Stimulated activated CD4-positive, alpha-beta T cell treated with anti-CD3 and anti-CD28 coated beads, TNF-alpha, amount 100 ng/mL, for 4 hours (primary cell): Measurements from ENCODE around the gene FARS2.

Experiments used
- DNase-seq, 3 experiments: peaks; one replicate each; pipeline ENCODE4 v3.0.0-alpha.2; 2020; ENCODE audit warnings: low read depth in 3 of 3

The FARS2 gene

DNA sequence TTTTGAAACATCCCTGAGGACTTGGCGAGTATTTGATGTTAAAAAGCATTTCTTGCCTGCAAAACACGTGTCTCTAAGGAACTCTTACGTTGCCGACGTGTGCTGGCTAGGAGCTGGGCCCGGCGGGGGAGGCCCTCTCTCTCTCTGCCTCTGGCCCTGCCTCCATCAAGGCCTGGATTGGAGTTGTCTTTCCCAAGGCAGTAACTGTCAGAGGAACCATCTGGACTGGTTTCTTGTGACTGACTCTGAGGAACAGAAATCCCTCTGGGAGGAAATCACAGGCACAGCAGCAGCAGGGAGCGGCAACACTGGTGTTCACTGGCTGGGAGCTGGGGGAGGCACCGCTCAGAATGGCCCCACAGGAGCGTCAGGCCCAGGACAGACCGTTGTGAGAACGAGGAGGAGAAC, 501.3 kb downstream of the FARS2 start:
- no peak for DNase-seq

DNA sequence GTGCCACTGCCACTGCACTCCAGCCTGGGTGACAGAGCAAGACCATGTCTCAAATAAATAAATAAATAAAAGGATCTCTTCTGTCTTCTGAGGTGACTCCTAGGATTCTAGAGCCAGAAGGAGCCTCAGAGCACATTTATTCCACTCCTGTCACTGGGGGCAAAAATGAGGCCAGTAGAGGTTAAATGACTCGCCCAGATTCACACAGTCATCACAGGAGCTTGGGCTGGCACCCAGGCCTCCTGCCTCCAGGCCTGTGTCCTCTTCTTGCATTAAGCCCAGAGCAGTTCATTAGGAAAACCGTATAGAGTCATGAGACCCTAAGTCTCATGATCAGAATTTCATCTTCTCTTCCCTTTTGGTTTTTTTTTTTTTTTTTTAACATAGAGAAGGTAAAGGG, 502.1 kb downstream of the FARS2 start:
- DNase-seq = no peak

DNA sequence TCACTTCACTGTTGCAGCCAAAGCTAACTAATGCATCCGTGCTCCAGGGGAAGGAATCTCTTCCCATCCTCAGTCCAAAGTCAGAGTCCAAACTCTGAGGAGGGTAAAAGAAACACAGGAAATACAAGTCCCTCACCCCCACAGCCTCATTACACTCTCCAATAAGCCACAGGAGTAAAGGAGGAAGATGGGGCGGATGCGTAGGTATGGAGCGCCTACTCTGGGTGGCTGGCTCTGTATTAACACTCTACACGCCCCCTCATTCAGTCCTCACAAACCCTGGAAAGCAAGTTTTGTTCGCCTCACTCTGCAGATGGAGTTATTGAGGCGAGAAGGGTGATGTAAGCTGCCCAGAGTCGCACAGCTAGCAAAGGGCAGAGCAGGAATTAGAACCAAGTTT, 502.6 kb downstream of the FARS2 start:
- no peak for DNase-seq

DNA sequence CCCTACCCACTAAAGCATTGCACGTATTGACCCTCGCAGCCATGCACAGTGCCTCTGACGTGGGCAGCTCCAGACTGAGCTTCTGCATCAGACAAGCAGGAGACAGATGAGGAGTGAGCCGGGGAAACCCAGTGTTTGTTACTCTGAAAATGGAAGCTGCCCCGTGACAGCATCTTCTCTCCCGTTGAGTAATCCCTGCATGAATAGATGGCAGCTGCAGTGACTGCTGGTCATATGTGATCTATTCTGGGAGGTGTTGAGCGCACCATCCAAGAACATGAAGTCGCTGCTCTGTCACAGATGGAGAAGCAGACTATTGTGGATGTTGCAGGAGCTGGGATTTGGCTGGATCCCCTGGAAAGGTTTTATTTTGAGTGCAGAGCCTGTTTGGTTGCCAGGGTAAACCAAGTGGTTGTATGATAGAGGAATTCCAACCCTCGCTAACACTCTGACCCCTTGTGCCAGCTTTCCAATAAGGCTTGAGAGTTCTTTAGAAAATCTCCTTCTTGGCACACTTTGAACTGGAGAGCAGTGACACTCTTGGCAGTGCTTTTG, 503.2 kb downstream of the FARS2 start:
- DNase-seq = no peak

DNA sequence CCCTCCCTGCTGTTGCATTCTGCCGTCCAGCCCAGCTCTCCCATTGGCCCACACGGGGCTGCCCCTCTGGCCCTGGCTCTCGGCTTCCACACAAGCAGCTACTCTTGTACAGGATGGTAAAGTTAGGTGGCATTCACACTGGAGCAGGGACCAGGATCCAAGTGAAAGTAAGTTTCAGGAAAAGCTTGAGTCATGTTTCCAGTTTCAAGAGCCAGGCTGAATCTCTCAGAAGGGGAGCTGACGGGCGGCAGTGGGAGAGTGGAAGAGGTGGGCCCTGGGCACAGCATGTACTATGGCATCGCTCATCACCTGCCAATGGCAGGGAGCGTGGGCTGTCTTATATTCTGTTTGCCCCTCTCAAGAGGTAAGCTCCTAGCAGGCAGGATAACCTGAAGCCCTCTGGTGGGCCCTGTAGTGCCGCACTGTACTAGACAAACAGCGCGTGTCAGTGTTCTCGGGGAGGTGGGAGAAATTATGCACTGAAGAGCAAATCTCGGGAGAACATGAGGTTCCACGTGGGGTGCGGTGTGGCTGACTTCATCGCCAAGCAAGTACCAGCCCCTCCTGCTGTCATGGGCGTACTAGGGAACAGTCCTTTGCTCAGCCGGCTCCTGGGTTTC, 503.9 kb downstream of the FARS2 start:
- DNase-seq = no peak

DNA sequence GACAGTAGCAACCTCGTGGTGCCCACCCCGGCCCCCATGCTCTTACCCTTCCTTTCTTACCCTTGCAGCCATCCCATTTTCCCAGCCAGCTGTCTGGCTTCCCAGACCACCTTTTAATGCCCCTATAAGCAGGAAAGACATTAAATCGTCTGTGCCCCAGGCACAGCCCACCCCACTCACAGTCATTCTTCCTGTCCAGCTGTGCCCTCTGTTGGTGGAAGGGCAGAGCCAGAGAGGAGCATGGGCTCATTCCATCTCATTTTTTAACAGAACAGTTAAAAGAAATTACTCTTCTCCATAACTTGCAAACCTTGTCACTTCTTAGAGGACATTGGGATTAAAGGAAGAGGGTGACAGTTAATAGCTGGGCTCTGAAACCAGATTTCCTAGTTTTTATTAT, 504.9 kb downstream of the FARS2 start:
- no peak for DNase-seq

DNA sequence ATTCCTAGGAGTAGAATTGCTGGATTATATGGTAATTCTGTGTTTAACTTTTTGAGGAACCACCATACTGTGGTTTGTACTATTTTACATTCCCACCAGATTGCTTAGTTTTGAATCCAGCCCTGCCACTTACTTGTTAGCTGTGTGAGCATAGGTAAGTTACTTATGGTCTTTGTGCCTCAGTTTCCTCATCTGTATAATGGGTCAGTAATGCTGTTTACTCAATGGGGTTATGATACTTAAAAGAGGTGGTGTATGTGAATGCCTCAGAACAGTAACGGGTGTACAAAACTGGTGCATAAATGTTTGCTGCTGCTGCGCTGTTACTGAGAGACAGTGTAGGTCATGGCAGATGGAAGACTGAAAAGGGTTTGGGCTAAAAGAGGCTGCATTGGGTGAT, 506.2 kb downstream of the FARS2 start:
- no peak for DNase-seq

DNA sequence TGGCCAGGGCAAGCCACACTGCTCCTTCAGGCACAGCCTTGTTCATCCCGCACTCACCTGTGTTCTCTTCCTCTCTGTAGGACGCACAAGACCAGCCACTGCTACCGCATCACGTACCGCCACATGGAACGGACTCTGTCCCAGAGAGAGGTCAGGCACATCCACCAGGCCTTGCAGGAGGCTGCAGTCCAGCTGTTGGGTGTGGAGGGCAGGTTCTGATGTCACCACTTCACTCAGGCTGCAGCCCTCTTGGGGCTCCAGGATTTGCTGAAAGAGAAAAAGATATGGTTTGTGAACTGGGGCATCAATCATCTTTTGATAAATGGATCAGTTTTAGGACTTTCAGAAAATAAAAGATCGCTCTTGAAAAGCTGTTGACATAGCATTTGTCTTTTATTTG, 509.9 kb downstream of the FARS2 start:
- no peak for DNase-seq

DNA sequence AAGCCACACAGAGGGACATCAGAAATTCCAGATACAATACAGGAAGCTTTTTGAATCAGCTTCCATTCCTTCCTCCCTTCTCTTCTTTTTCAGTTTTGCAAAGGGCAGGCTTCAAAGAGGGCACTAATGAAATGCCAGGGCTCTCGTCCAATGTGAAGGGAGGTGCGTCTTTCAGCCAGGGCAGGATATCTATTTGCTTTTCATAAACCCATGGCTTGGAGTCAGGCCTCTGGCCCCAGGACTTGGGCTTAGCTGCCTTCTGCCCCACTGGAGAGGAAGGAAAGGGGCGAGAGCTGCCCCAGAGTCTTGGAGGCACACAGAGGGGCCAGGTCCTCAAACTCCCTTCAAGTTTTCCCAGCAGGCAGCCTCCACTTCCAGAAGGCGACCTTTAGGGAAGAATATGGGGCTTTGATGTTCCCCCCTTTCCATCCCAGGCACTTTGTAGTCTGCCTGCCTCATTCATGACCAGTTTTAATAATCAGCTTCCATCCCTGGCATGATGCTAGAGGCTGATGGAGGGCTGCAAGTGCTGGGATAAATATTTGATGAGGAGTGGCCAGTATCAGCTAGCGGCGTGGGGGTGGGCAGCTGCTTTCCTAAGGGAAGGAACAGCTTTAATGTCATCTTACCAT, 510.6 kb downstream of the FARS2 start:
- DNase-seq = no peak

DNA sequence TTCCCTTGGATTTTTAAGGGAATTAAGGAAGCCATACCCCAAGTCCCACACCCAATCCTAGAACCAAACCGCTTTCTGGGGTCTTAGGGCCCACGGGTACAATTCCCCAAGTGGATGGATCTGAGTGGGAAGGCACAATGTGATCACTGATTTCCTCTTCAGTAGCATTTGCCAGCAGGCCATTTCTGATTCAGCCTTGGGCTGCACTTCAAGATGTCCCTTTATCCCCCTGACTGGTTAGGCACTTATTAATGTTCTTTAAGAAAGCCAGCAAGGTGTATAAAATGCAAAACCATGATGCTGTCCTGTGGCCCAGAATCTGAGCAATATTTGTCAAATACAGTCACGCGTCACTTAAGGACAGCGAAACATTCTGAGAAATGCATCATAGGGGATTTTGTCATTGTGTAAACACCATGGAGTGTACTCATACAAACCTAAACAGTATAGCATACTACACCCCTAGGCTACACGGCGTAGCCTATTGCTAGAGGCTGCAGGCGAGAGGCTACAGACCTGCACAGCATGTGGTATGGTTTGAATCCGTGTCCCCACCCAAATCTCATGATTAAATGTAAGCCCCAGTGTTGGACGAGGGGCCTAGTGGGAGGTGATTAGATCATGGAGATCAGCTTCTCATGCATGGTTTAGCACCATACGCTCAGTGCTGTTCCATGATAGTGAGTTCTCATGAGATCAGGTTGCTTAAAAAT, 511.3 kb downstream of the FARS2 start:
- DNase-seq = no peak

DNA sequence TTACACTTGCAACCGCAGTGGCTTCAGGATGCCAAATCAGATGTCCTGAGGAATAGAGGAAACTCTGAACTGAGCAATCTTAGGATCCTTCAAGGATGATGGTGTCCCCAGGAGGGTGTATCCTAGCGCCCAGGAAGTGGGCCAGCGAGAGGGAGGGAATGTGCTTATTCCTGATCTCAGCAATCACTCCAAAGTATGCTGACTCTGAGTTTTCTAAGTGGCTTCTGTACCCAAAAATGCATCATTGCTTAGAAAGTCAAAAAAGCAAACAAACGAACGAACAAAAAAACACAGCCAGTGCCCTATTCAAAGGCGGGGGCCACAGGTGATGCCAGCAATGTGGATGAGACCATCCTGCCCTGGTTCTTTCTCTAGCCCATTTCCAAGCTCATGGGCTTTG, 514.8 kb downstream of the FARS2 start:
- no peak for DNase-seq

DNA sequence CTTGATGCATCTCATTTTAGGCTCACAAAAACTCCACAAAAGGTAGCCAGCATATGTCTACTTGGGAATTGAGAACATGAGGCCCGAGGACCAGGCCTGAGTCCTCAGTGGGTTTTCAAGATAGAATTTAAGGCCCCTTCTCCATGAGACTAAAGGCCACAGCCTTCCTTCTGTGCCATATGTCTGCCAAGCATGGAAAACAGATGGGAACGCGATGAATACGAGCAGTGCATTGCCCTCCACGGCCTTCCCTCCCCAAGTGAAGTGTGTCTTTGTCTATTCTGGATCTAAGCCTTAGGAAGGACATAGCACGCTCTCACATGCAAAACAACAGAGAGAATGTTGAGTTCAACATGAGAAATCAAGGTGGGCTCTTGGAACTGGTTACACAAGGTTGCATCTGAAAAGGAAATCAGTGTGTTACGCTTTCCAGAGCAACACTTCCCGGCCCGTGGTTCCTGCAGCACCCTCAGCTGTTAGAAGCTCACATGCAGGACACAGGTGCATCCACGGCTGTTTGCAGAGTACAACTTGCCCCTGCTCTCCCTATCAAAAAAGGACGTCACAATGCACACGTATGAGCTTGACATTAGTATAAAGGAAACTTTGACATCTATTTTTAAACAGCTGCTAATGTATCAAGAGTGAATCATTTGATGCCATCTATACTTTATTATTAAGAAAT, 515.5 kb downstream of the FARS2 start:
- no peak for DNase-seq

DNA sequence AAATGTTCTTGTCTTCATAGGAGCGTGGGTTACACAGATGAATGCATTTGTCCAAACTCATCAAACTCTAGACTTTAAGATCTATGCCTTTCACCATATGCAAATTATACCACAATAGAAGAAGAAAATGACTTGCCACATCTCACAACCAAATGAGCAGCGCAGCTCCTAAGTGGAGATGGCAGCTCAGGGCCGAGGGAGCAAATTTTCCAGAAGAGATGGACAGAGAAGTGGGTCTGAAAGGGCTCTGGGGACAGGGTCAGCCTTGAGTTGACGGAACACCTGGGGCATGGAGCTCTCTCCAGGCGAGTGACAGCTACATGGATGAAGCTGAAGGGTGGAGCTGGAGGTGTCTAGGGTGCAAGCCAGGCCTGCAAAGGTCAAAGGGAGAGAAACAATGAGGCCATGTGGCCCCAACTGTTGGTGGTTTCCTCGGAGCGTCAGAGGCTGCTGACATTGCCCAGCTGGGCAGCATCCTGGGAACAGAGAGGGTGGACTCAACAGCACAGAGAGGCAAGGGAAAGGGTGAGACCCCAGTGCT, 517.1 kb downstream of the FARS2 start:
- DNase-seq = no peak

DNA sequence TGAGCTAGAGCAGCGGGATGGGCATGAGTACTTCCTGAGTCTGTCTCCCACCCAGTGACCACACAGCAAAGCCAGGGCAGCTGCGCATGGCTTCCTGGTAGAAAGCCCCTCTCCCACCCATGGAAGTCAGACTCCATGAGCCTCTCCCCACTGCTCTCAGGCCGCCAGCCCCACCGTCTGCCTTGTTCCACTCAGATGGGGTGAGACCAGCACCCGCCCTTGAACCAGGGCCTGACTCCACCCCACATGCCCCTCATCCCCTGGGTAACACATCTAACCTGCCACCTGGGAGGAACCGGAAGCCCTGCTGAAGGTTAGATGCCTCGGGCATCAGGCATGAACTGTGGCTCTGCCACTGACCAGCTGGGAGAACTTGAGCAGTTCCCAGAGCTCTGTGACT, 517.6 kb downstream of the FARS2 start:
- DNase-seq = no peak

DNA sequence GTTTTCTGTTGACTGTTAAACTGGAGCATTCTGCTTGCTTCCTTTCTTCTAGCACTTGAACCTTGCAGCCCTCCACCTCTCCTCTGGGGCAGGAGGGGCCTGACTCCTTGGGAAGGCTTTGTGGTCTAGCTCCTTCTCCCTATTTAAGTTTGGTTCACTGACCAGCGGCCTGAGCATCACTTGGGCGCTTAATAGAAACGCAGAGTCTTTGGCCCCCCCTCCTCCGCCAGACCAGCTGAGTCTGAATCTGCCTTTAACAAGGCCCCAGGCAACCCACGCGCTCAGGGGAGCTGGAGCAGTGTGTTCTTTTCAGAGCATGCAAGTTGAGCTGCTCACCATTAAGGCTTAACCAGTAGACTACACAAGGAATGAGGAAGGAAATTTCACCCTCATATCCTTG, 519.7 kb downstream of the FARS2 start:
- no peak for DNase-seq

DNA sequence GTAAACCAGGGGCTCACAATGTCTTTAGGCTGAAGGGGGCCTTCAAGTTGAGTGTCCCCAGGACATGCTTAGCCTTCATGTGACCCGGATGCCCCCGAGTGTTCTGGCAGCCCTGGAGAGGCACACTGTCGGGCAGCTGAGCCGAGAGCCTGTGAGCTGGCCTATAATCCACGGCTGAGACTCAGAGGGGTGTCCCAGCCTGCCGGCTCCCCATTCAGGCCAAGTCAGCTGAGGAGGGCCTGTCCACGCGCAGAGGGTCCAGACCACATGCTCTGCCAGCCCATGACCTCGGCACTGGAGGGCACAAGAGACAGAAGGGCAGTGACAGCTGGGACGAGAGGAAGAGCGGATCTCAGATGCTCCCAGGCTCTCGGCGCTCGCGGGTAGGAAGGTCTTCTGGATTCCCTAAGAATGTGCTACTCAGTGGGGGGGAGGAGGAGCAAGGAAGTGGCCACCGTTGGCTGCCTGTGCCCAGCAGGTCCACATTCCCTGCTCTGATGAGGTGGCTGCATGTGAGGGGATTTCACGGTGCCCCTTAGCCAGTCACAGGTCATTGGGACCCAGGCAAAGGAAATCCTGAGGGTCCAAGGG, 520.7 kb downstream of the FARS2 start:
- no peak for DNase-seq

DNA sequence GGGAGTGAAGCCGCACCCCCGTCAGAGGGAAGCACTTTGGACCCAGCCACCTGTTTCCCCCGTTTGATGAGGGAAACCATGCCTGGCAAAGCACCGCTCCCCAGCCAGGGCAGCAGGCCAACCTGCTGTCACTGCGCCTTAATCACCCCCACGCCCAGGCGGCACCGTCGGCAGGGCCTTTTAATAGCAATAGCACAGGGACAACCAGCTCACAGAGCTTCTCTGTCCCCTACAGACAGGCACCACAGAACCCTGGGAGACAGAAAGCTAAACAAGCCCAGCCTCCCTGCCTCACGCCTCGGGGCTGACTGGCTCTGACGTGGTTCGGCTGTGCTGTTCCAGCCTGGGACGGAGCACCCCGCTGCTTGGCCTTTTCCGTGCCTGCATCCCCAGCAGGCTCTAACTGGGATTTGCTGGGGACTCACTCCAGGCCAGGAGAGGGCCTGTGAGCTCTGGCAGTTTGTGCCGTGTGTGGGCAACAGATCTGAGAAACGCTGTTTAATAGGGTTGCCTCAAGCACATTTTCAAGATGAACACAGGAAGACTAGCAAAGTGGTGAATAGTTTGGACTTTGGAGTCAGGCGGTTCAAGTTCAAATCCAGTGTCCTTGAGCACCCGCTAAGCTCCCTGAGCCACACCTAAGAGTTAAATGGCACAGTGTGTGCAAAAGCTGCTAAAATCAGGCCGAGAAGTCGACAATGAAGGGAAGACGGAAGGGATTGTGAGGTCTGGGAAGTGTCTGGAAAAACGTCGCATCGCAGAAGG, 521.7 kb downstream of the FARS2 start:
- DNase-seq = no peak

DNA sequence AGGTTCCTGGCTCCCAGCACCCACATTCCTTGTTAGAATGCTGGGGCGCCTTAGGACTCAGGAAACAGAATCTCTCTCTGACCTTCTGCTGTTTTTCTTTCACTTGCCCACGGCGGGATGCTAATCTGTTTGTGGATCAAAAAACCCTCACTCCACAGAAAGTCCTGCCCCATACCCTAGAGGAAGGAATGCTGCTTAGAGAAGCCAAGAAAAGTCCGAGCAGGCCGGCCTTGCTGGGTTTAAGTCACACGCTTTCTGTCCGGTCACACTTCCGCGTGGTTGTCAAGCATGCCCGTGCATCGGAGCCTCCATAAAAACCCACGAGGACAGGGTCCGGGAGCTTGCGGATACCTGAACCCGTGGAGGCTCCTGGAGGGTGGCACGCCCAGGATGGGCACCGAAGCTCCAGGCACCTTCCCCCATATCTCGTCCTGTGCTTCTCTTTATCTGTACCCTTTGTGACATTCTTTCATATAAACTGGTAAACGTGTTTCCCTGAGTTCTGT, 522.3 kb downstream of the FARS2 start:
- DNase-seq = no peak

DNA sequence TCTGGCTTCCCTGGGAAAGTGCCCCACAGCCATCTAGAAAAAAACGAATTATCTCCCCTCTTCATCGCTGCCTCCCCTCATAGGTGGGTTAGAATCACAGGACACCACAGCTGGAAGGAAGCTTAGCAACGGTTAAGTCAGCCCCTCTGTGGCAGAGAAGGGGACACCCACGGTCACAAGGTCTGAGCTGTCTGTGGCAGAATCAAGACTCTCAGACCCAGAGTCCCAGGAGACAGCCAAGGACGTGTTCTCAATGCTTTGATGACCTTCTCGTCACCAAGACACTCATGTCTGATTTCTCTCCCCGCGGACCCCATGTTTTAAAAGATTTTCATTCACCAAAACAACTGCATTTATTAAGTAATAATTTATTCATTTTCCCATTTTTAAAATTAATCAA, 523.9 kb downstream of the FARS2 start:
- DNase-seq = no peak

DNA sequence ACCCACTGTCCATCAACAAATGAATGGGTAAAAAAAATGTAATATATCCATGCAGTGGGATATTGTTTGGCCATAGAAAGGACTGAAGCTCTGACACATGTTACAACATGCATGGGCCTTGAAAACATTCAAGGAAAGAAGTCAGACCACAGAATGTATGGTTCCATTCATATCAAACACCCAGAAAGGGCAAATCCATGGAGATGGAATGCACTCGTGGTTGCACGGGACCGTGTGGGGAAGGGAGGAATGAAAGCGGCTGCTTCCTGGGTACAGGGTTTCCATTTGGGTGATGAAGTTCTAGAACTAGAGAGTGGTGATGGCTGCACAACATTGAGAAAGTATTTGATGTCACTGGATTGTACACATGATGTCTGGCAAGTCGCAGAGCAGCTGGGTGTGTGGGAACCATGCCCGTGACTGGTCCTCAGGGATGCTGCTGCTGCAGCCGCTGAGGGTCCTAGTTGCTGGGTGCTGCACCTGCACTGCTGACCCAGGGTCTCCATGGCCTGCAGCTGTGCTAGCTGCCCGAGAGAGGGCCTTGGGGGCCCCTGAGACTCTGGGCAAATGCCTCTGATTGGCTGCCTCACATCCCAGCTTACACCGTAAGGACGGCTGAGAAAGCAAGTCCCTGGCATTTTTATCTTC, 525.1 kb downstream of the FARS2 start:
- DNase-seq = no peak
